Epithelial cell of proximal tubule (primary cell): ENCODE data around the gene LIPN. TPM values are rescaled to one million over a fixed set of nuclear protein-coding genes. Genes with fewer than 3 reads are reported as not detected.

Experiments
- DNase-seq: peaks from one replicate; pipeline ENCODE4 v3.0.0-alpha.2; 2011; ENCODE audit warnings: low read depth
- H3K4me3 ChIP-seq: 2 replicates; pipeline ENCODE4 v1.5.1; 2011; ENCODE audit warnings: low read depth, mild to moderate bottlenecking, low read length
- CTCF ChIP-seq: conservative IDR thresholded peaks from 2 replicates; pipeline ENCODE4 v1.5.1; 2012; ENCODE audit warnings: low read depth, mild to moderate bottlenecking, low read length
- total RNA-seq: library from RNA; depleted of rRNA; stranded (reverse); fragments of >200 nt; gene quantifications from 2 replicates; pipeline ENCODE4 v1.2.3, GENCODE V29; 2015

LIPN gene
- total RNA-seq, 1 donor from 2014 or later, result not detected

- H3K4me3 ChIP-seq, result no peak overlapping the region
- no peak for TF ChIP-seq CTCF
- peak; percentile 25 for DNase-seq
Measured at GRCh38 chr10:88792661-88793060, 32.8 kb downstream of the LIPN start.

- H3K4me3 ChIP-seq, result no peak overlapping the region
- no peak for TF ChIP-seq CTCF
- no peak for DNase-seq
Measured at GRCh38 chr10:88793712-88794299, 34.0 kb downstream of the LIPN start.

- no peak overlapping the region for H3K4me3 ChIP-seq
- no peak for DNase-seq
Measured at GRCh38 chr10:88794731-88795130, 34.9 kb downstream of the LIPN start.

GRCh38 chr10:88800152-88801125 is 40.6 kb downstream of the LIPN start:
- TF ChIP-seq CTCF, result no peak
- no peak for DNase-seq
- no peak overlapping the region for H3K4me3 ChIP-seq

More at GRCh38 chr10:88794731-88795130, 34.9 kb downstream of the LIPN start:
- no peak for TF ChIP-seq CTCF

- TF ChIP-seq CTCF, result no peak
- no peak within 1 kb of the TSS for H3K4me3 ChIP-seq
- no peak for DNase-seq
Measured at GRCh38 chr10:88802523-88803285, 42.9 kb downstream of the LIPN start, which contains the start of gene LIPM. TSS of gene LIPM (plus strand) at chr10:88802730. CDS start at chr10:88802897, 167 bp downstream.

- no peak overlapping the region for H3K4me3 ChIP-seq
- no peak for TF ChIP-seq CTCF
- no peak for DNase-seq
Measured at GRCh38 chr10:88803641-88804040, 43.8 kb downstream of the LIPN start.
